Mammary epithelial cell (primary cell): ENCODE data around the gene GDF10.

Source experiments
- CTCF ChIP-seq, 2 donors: IDR thresholded peaks in 1 of 2; conservative IDR thresholded peaks in 1 of 2; 2 replicates each; pipeline ENCODE4 v1.5.1; 2011 to 2012; ENCODE audit warnings: inconsistent platforms in 2 of 2, low read length in 2 of 2, mild to moderate bottlenecking in 2 of 2, control low read depth in 1 of 2, low read depth in 1 of 2; ENCODE audit not compliant: insufficient read depth in 1 of 2; ENCODE audit errors: extremely low read depth in 1 of 2
- EZH2 ChIP-seq: IDR thresholded peaks from 2 replicates; pipeline ENCODE4 v1.6.1; 2012; ENCODE audit warnings: low read length, inconsistent platforms, borderline replicate concordance

- TF ChIP-seq CTCF (conservative IDR thresholded peaks at IDR 0.05 in 1 of 2, IDR thresholded peaks at IDR 0.05 in 1 of 2; ENCODE audit: extremely low read depth in 1 of 2, insufficient read depth in 1 of 2, low read depth in 1 of 2, low read length in 2 of 2) = no peak
- no peak for TF ChIP-seq EZH2
These were observed 22.4 kb upstream of the GDF10 start for GRCh38 chr10:47277352-47278151.
